Tibial artery (tissue), 4 donors: ENCODE data around the gene ATXN3L.
"Not testable (repeated sequence)": the region's sequence is repeated elsewhere in the genome, so short reads cannot be mapped to it uniquely, and the experiment has no call there.

ENCODE experiments used
- DNase-seq, 2 donors: peaks; one replicate each; pipeline ENCODE4 v3.0.0-alpha.2; 2019
- H3K27ac ChIP-seq, 2 donors: fragments of 200-600 bp; sonication (generic) in 1 of 2; 1 replicate in 1 of 2; 2 replicates in 1 of 2; pipeline ENCODE4 v1.5.1; 2018 to 2019; ENCODE audit warnings: mild to moderate bottlenecking in 1 of 2
- H3K27me3 ChIP-seq, 2 donors: fragments of 200-600 bp; sonication (generic) in 1 of 2; one replicate each; pipeline versions ENCODE4 v1.5.1 to v1.6.0; 2016 to 2019
- H3K36me3 ChIP-seq, 3 donors: fragments of 200-600 bp; sonication (generic) in 2 of 3; one replicate each; pipeline ENCODE4 v1.5.1; 2016 to 2019; ENCODE audit warnings: mild to moderate bottlenecking in 2 of 3
- H3K4me1 ChIP-seq, 4 donors: fragments of 200-600 bp; sonication (generic) in 2 of 4; 1 replicate in 3 of 4; 2 replicates in 1 of 4; pipeline ENCODE4 v1.5.1; 2016 to 2019
- H3K4me3 ChIP-seq, 2 donors: fragments of 200-600 bp; sonication (generic) in 1 of 2; 1 replicate in 1 of 2; 2 replicates in 1 of 2; pipeline ENCODE4 v1.5.1; 2018 to 2019; ENCODE audit warnings: mild to moderate bottlenecking in 2 of 2
- H3K9me3 ChIP-seq, 3 donors: fragments of 200-600 bp; sonication (generic) in 1 of 3; one replicate each; pipeline ENCODE4 v1.5.1; 2016 to 2019
- intact Hi-C: fragments of 100-400 bp; cut with DNase I; formaldehyde crosslinking; loops from one replicate; pipeline ENCODE4 v1.15.0; 2023; ENCODE audit warnings: low total_unique reads
- TF ChIP-seq, protein P1 (sequence below), 2 experiments: fragments of 200-600 bp in 1 of 2; fragments of 450-650 bp in 1 of 2; IDR thresholded peaks; one replicate each; pipeline ENCODE4 v1.5.1; 2017 to 2019; ENCODE audit warnings: antibody characterized with exemption in 2 of 2, mild to moderate bottlenecking in 1 of 2, moderate library complexity in 1 of 2

ATXN3L gene

DNA sequence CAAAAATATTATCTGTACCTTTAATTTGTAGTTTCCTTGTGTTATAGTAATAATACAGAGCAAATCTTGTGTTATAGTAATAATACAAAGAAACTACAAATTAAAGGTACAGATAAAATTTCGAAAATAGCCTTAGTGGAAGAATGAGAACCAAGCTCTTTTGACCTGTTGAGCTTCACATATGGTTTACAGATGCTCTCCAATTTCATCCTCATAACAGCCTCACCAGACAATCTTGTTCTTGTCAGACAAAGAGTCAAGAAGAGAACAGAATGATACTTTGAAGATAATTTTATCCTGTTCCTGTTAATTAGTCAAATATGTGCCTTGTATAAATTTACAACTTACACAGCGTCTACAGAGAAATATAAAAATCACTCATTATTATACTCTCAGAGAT lies 12.8 kb downstream of the ATXN3L start:
- TF ChIP-seq, protein P1, sequence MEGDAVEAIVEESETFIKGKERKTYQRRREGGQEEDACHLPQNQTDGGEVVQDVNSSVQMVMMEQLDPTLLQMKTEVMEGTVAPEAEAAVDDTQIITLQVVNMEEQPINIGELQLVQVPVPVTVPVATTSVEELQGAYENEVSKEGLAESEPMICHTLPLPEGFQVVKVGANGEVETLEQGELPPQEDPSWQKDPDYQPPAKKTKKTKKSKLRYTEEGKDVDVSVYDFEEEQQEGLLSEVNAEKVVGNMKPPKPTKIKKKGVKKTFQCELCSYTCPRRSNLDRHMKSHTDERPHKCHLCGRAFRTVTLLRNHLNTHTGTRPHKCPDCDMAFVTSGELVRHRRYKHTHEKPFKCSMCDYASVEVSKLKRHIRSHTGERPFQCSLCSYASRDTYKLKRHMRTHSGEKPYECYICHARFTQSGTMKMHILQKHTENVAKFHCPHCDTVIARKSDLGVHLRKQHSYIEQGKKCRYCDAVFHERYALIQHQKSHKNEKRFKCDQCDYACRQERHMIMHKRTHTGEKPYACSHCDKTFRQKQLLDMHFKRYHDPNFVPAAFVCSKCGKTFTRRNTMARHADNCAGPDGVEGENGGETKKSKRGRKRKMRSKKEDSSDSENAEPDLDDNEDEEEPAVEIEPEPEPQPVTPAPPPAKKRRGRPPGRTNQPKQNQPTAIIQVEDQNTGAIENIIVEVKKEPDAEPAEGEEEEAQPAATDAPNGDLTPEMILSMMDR (IDR thresholded peaks at IDR 0.05) = no peak
- Histone ChIP-seq H3K4me3 (no peak overlapping the region), H3K27me3 (no peaks in the 10 kb centered on the region), H3K4me1 (no peaks in the 10 kb centered on the region), H3K9me3 (no peaks in the 10 kb centered on the region), H3K27ac (no peak overlapping the region), H3K36me3 (no peaks in the 10 kb centered on the region)
- DNase-seq = no peak
- intact Hi-C loops = no loop called here

DNA sequence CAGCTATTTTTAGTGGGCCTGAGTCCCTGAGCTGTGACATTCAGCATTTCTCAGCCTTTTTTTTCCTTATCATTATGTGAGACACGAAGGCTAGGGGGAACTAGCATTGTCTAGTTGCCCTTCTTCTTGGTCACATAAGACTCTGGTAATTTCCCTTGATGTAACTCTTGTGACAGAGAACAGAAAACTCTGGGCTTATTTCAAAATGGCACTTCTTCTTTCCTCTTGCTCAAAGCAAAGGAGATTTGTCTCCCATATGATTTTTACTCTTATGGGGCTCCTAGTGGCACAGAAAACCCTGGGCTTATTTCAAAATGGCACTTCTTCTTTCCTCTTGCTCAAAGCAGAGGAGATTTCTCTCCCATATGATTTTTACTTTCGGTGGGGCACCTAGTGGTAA lies 14.7 kb downstream of the ATXN3L start:
- intact Hi-C loops = no loop called here
- no peaks in the 10 kb centered on the region for H3K27me3 ChIP-seq
- no peak overlapping the region for H3K4me3 ChIP-seq
- H3K4me1 ChIP-seq = no peaks in the 10 kb centered on the region
- no peak overlapping the region for H3K27ac ChIP-seq
- no peaks in the 10 kb centered on the region for H3K9me3 ChIP-seq
- TF ChIP-seq, protein P1 (IDR thresholded peaks at IDR 0.05) = no peak
- H3K36me3 ChIP-seq = no peaks in the 10 kb centered on the region
- no peak for DNase-seq

DNA sequence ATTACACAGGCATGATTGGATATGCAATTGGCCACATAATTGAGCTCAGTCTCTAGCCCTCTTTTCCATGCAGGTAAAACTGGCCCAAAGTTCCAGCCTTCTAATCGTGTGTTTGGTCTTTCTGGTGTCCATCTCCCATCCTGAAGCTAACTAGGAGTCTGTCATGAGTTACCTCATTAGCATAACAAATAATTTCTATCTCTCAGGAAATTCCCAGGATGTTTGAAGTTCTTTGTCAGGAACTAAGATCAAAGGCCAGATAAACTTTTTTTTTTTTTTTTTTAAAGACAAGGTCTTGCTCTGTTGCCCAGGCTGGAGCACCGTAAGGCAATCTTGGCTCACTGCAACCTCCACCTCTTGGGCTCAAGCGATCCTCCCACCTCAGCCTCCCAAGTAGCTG lies 15.8 kb downstream of the ATXN3L start:
- no peak overlapping the region for H3K27ac ChIP-seq
- H3K36me3 ChIP-seq = no peaks in the 10 kb centered on the region
- no peak for DNase-seq
- H3K9me3 ChIP-seq = no peaks in the 10 kb centered on the region
- H3K4me3 ChIP-seq = no peak overlapping the region
- no peaks in the 10 kb centered on the region for H3K4me1 ChIP-seq
- H3K27me3 ChIP-seq = no peaks in the 10 kb centered on the region
- intact Hi-C loops = no loop called here
- TF ChIP-seq, protein P1 (IDR thresholded peaks at IDR 0.05) = no peak

DNA sequence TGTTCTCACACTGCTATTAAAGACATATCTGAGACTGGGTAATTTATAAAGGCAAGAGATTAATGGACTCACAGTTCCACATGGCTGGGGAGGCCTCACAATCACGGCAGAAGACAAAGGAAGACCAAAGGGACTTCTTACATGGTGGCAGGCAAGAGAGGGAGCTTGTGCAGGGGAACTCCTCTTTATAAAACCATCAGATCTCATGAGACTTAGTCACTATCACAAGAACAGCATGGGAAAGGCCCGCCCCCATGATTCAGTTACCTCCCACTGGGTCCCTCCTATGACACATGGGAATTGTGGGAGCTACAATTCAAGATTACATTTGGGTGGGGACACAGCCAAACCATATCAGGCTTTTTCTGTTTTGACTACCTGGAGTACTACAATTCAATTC lies 16.6 kb downstream of the ATXN3L start:
- DNase-seq, H3K9me3 ChIP-seq, H3K4me1 ChIP-seq, H3K27ac ChIP-seq, H3K4me3 ChIP-seq, H3K36me3 ChIP-seq, intact Hi-C loops, H3K27me3 ChIP-seq: not testable (repeated sequence)

DNA sequence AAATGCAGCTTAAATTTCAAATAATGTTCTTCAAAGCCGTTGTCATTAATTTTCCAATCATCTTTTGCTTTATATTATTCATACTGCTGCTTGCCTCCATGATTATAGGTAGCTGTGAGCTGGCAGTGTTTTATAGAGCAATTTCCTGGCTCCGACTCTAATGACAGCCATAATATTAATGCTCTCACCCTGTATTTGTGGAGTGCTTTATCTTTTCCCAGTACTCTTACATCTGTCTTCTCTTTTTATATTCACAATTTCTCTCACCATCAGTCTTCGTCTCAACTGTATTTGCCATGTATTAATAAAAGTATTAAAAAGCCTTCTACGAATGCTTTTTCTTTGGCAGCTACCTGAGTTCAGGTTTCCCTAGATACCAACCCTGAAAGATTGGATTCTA lies 21.0 kb downstream of the ATXN3L start:
- H3K9me3 ChIP-seq = no peaks in the 10 kb centered on the region
- H3K27me3 ChIP-seq = no peaks in the 10 kb centered on the region
- no peaks in the 10 kb centered on the region for H3K4me1 ChIP-seq
- intact Hi-C loops = no loop called here
- no peak overlapping the region for H3K4me3 ChIP-seq
- no peaks in the 10 kb centered on the region for H3K36me3 ChIP-seq
- TF ChIP-seq, protein P1 (IDR thresholded peaks at IDR 0.05) = no peak
- DNase-seq = no peak
- no peak overlapping the region for H3K27ac ChIP-seq

DNA sequence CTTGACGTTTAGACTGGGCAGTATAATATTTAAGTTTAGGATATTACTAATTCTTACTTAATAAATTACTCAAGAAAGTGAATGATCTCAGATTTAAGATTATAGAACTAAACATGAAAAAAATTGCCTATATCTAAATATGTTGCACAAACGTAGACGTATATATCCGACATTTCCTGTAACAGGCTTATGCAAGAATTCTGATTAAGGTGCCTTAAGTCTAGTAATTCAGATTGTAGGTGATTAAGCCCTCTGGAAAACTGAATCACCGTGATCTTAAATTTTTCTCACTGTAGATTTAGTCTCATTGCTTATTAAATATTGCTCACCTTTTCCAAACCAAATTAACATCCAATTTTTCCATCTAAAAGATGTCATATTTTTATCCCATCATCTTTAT lies 24.0 kb downstream of the ATXN3L start:
- no peak for DNase-seq
- intact Hi-C loops = no loop called here
- Histone ChIP-seq H3K4me3 (no peak overlapping the region), H3K27ac (no peak overlapping the region), H3K27me3 (no peaks in the 10 kb centered on the region), H3K4me1 (no peaks in the 10 kb centered on the region), H3K36me3 (no peaks in the 10 kb centered on the region), H3K9me3 (no peaks in the 10 kb centered on the region)
- TF ChIP-seq, protein P1 (IDR thresholded peaks at IDR 0.05) = no peak
